Airway epithelial cell (primary cell): ENCODE results near the gene NSG2. TPM values are rescaled to one million over a fixed set of nuclear protein-coding genes. Genes with fewer than 3 reads are reported as not detected.

Source experiments
- total RNA-seq: library from RNA; depleted of rRNA; stranded (reverse); fragments of >200 nt; gene quantifications from 2 replicates; pipeline ENCODE4 v1.2.3, GENCODE V29; 2015

The NSG2 gene
- not detected in 2 replicates for total RNA-seq

DNA sequence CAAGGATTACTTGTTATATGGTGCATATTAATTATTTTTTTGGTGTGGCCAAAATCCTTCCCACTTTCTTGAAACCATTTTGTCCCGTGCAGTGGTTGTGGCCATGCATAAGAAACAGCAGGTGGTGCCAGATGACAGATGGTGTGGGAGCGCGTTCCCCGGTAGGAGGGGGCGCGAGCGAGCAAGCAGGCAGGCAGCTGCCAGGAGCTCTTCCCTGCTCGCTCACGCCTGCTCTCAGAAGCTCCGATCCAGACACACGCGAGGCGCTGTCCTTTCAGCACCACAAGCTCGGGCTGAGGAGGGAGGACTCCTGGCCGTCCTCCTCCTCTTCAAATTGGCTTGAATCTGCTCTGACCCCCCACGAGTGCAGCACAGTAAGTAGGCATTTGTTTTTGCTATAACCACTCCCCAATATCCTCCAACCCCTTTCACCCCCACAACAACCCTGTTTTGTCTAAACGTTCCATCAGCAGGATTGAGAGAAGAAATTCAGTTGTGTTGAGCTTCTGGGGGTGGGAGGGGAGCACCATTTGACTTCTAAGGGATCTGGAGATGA, at the start of gene NSG2:
TSS of gene NSG2 (plus strand) at position 237 of the 556 bp plus-strand sequence. CDS start 1,050 bp downstream, outside the sequence.

Other genes with a start within 250 kb of the NSG2 start
- 16.2 and 17.5 TPM in 2 replicates for gene CPEB4, start 157.4 kb upstream of the NSG2 start, total RNA-seq
- gene C5orf47, start 56.5 kb upstream of the NSG2 start, total RNA-seq, result not detected in 2 replicates